Stimulated activated CD4-positive, alpha-beta T cell treated with anti-CD3 and anti-CD28 coated beads, Interleukin-4, amount 100 ng/mL, for 48 hours (primary cell): ENCODE measurements around the gene REM2.
A peak's percentile ranks its signal among the peaks of the same experiment; 100 is the strongest.

Experiments
- DNase-seq, 2 donors: peaks; one replicate each; pipeline ENCODE4 v3.0.0-alpha.2; 2020; ENCODE audit warnings: low read depth in 2 of 2

The REM2 gene

DNA sequence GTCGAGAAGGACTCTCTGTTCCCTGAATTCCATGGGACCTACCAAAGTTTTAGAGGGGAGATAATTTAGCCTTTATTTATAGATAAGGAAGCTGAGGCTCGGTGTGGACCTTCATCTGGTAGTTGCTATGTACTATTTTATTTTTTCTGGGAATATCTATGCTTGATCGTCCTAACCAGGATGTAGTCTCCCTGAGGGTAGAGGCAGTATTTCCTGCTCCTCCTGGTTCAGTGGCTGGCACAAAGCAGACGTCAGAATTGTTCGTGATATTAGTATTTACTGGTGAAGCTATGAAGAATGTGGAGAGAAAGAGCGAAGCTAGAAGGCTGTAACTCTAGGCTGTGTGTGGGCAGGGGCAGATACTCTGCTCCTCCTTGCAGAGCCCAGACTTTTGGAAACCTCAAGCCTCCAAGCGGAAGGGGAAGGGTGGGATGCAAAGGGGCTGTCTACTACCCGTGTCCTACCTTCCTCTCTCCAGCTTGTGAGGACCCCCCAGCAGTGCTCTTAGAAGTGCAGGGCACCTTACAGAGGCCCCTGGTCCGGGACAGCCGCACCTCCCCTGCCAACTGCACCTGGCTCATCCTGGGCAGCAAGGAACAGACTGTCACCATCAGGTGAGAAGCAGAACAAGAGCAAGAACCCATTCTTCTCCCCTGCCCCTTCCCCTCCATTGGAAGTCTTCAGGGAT is 10.0 kb upstream of the REM2 start:
- DNase-seq = no peak

DNA sequence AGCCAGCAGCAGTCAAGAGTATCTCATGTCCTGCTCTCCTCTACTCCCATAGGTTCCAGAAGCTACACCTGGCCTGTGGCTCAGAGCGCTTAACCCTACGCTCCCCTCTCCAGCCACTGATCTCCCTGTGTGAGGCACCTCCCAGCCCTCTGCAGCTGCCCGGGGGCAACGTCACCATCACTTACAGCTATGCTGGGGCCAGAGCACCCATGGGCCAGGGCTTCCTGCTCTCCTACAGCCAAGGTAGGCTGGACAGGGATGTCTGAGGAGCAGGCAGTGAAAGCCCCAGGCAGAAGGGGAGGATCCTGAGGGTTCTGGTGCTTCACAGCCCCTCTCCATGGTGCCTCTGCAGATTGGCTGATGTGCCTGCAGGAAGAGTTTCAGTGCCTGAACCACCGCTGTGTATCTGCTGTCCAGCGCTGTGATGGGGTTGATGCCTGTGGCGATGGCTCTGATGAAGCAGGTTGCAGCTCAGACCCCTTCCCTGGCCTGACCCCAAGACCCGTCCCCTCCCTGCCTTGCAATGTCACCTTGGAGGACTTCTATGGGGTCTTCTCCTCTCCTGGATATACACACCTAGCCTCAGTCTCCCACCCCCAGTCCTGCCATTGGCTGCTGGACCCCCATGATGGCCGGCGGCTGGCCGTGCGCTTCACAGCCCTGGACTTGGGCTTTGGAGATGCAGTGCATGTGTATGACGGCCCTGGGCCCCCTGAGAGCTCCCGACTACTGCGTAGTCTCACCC is 7.8 kb upstream of the REM2 start:
- DNase-seq = no peak

- DNase-seq = no peak
Measured at GRCh38 chr14:22875748-22876319, 7.2 kb upstream of the REM2 start.

GRCh38 chr14:22877000-22877501 is 6.0 kb upstream of the REM2 start:
- DNase-seq = no peak

DNA sequence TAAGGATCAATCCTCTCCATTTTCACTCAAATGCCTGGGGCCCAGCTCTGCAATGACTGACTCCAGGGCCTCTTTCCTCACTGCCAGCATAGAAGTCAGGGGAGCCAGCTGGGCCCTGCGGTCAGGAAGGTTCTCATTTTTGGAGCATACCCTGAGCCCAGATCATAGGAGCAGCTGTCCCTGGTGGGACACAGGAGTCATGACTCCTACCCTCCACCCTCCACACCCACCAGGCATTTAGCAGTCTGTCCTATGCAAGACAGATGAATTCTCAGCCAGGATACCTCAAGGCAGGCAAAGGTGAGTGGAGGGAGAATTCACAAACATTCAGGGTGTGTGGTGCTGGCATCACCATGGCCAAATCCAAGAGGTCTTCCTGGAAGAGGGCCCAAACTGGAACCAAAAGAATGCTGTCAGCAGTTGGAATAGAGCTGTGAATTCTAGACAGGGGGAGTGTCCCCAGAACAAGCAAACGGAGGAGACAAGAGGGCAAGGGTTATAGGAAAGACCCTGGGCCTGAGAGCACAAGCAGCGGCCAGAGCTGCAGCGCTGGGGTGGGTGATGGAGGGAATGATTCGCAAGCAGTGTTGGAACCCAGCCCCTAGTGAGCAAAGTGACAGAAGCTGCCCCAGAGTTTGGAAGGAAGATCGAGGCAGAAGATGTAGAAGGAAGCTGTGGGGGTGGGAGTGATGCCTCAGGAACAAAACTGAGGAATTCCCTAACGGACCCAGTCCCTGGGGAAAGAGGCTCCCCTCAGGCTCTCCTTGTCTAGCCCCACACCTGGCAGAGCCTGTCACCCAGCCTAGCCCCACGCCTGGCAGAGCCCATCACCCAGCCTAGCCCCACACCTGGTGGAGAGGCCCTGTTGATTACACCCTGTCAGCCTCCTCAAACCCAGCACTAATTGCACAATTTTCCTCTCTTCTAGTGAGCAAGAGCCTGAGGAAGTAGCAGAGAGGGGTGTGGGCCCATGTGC is 4.5 kb upstream of the REM2 start:
- DNase-seq = no peak

GRCh38 chr14:22882064-22882463 is 958 bp upstream of the REM2 start:
- no peak for DNase-seq

- no peak for DNase-seq
Measured at GRCh38 chr14:22882529-22883172, 371 bp upstream of the REM2 start.

- no peak for DNase-seq
Measured at GRCh38 chr14:22884076-22884737, 1.2 kb downstream of the REM2 start.

GRCh38 chr14:22884738-22885523 is 1.9 kb downstream of the REM2 start:
- DNase-seq = no peak

- DNase-seq = no peak
Measured at GRCh38 chr14:22885975-22886374, 3.0 kb downstream of the REM2 start.

- DNase-seq = peak; percentile 60 to 64
Measured at GRCh38 chr14:22886500-22887259, 3.7 kb downstream of the REM2 start.

GRCh38 chr14:22887260-22887989 is 4.4 kb downstream of the REM2 start:
- DNase-seq = peak in 1 of 2 donors; percentile 18

- DNase-seq = peak; percentile 28 to 39
Measured at GRCh38 chr14:22887990-22888378, 5.0 kb downstream of the REM2 start.

GRCh38 chr14:22888662-22889061 is 5.6 kb downstream of the REM2 start:
- DNase-seq = no peak

DNA sequence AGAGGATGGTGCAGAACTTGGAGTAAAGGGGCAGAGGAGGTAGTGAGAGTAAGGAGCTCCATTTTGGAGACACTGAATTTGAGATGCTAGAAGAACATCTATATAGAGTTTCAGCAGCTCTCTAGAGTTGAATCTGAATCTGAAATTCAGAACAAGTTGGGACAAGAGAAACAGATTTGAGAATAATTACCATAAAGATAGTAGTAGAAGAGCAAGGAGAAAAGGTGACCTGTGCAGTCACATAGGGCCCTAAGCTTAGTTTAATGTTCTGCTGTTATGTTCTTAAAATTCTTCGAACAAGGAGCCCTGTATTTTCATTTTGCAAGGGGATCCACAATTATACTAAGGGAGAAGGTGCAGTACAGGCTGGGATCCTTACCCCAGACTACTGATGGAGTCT is 7.4 kb downstream of the REM2 start:
- no peak for DNase-seq

- no peak for DNase-seq
Measured at GRCh38 chr14:22892488-22892887, 9.5 kb downstream of the REM2 start.

- DNase-seq = no peak
Measured at GRCh38 chr14:22893706-22894105, 10.7 kb downstream of the REM2 start.

GRCh38 chr14:22895402-22895801 is 12.4 kb downstream of the REM2 start:
- DNase-seq = no peak
